Measurements from ENCODE around the gene ABCB10.

DNA sequence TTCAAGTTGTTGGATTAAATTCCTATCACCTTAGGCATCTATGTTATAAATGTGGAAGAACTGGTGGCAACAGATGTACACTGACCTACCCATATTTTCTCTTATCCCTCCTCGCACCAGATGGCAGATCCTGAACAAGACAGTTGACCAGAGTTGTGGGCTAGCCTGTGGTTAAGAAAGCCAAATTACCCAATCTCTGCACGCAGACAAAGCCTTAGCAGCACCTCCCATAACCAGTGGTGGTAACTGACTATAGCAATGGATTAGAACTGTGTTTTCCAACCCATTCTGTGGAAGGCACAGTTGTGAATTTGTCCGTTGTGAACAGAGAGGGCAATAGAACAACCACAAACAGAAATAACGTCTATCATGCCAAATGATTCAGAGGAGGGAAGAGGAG, 20.6 kb downstream of the ABCB10 start:
- no peak for TF ChIP-seq EZH2phosphoT487 (IDR thresholded peaks at IDR 0.05; ENCODE audit: insufficient read depth, low read depth)
- no peak for TF ChIP-seq EZH2 (IDR thresholded peaks at IDR 0.05; ENCODE audit: insufficient read depth, poor library complexity, severe bottlenecking)
